OCI-LY1 (cell line): ENCODE results near the gene NPAS2.

Experiments used
- EZH2 ChIP-seq: fragments of 200-600 bp; sonication (generic), shearing (Covaris generic); IDR thresholded peaks from 2 replicates; pipeline ENCODE4 v1.8.0; 2017; ENCODE audit warnings: borderline replicate concordance, mixed run types, mild to moderate bottlenecking, antibody characterized with exemption, low read length, moderate library complexity, mixed read lengths
- TF ChIP-seq, protein P1 (sequence below): fragments of 200-600 bp; sonication (generic), shearing (Covaris generic); IDR thresholded peaks from 2 replicates; pipeline ENCODE4 v1.5.1; 2017; ENCODE audit warnings: mild to moderate bottlenecking, antibody characterized with exemption, low read length, moderate library complexity, mixed read lengths

DNA sequence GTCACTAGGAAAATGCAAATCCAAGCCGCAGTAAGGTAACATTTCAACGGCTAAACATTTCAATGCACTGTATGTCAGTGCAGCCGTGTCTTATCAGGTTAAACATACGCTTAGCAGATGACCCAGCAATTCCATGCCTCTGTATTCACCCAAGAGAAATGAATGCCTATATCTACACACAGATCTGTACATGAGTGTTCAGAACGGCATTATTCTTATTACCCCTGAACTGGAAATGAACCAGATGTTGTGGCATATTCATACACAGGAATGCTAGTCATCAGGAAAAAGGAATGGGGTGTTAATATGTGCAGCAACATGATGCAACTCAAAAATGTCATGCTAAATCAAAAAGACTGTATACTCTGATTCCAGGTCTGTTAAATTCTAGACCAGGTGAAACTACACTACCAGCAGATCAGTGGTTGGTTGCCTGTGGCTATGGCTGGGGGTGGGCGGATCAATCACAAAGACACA lies 101.8 kb downstream of the NPAS2 start:
- TF ChIP-seq, protein P1, sequence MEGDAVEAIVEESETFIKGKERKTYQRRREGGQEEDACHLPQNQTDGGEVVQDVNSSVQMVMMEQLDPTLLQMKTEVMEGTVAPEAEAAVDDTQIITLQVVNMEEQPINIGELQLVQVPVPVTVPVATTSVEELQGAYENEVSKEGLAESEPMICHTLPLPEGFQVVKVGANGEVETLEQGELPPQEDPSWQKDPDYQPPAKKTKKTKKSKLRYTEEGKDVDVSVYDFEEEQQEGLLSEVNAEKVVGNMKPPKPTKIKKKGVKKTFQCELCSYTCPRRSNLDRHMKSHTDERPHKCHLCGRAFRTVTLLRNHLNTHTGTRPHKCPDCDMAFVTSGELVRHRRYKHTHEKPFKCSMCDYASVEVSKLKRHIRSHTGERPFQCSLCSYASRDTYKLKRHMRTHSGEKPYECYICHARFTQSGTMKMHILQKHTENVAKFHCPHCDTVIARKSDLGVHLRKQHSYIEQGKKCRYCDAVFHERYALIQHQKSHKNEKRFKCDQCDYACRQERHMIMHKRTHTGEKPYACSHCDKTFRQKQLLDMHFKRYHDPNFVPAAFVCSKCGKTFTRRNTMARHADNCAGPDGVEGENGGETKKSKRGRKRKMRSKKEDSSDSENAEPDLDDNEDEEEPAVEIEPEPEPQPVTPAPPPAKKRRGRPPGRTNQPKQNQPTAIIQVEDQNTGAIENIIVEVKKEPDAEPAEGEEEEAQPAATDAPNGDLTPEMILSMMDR, result no peak
- TF ChIP-seq EZH2, result no peak
